NCI-H2029 (cell line): ENCODE results near the gene PTCRA.
"Not testable (repeated sequence)": the region's sequence is repeated elsewhere in the genome, so short reads cannot be mapped to it uniquely, and the experiment has no call there.

Experiments
- DNase-seq: peaks from one replicate; lab custom pipeline; 2025; lab: John Stamatoyannopoulos, UW

PTCRA gene

DNA sequence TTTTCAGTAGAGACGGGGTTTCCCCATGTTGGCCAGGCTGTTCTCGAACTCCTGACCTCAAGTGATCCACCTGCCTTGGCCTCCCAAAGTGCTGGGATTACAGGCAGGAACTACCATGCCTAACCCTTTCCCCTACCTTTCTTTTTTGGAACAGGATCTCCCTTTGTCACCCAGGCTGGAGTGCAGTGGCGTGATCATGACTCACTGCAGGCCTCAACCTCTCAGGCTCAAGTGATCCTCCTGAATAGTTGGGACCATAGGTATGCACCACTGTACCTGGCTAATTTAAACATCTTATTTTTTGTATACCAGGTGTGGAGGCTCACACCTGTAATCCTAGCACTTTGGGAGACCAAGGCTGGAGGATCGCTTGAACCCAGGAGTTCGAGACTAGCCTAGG is 25.5 kb downstream of the PTCRA start:
- DNase-seq, result not testable (repeated sequence)

DNA sequence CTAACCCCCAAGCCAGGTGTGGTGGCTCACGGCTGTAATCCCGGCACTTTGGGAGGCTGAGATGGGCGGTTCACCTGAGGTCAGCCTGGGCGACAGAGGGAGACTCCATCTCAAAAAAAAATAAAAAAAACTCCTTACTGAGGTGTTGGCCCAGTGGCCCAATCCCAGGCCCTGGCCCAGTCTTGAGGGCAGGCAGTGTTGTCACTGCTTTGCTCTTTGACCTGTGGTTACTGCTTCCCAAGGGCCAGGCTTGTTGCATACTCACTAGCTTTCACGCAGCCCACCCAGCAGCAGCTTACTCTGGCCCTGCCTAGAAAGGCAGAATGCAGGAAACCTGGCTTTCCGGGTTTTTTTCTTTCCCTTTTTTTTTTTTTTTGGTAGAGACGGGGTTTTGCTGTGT is 26.6 kb downstream of the PTCRA start:
- DNase-seq, result no peak

DNA sequence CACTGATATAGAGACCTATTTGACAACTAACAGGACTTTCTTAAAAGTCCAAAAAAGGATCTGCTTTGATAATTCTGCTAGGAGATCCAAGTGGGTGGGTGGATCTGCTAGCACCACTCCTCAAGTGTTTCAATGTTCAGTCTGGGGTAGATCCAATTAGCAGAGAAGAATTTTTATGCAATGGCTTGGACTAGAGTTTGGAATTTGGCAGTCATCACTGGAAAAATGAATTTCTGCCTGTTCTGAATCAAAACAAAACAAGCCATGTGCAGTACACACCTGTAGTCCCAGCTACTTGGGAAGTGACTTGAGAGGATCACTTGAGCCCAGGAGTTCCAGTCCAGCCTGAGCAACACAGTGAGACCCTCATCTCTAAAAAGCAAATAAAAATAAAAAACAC is 32.1 kb downstream of the PTCRA start:
- DNase-seq, result no peak

DNA sequence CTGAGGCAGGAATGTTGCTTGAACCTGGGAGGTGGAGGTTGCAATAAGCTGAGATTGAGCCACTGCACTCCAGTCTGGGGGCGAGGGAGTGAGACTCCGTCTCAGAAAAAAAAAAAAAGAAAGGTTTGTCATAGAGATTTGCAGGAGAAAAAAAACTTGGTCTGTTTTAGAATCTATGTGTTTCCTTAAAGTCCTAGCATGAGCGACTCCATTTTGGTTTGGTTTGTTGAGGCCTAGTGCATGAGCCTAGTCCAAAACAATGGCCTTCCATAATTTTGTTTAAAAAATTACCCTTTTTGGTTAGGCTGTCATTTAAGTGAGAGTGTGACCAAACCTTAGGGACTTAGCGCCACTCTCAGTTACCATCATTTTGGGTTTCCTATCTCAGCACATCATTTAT is 36.5 kb downstream of the PTCRA start:
- no peak for DNase-seq

DNA sequence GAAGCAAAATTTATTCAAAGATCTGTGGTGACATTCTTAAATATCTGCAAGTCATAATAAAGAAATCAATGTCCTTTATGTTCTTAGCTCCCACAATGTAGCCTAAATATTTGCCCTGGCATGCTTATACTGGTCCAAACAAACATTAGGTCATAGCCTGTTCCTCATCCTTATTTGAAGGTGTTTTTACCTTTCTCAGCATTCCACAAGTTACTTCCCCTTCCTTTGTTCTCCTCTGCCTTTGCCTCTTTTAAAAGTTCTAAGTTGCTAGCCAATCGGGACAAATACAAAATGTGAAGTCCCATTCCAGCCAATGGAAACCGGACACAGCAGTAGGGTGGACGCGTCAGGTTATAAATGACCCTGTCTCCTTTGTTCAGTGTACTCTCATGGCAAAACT is 38.6 kb downstream of the PTCRA start:
- not testable (repeated sequence) for DNase-seq

DNA sequence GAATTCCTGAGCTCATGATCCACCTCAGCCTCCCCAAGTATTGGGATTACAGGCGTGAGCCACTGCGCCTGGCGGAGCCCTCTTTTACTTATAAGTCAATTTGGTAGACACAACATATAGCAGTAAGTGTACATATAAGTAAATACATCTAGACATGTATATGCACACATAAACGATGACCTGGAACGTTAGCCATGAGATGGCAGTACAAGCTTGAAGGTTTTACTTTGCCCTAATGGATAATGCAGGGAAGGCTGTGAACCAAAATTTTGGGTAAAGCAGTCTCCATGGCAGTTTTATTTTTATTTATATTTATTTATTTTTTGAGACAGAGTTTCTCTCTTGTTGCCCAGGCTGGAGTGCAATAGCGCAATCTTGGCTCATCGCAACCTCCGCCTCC is 42.3 kb downstream of the PTCRA start:
- DNase-seq, result no peak

DNA sequence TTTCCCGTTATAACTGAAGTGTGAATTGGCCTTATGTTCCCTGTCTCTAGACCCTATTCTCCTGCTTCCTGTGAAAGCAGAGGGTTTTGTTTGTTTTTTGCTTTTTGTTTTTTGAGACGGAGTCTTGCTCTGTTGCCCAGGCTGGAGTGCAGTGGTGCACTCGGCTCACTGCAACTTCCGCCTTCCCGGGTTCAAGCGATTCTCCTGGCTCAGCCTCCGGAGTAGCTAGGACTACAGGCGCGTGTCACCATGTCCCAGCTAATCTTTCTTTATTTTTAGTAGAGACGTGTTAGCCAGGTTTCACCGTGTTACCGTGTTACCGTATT is 44.0 kb downstream of the PTCRA start:
- DNase-seq, result no peak

DNA sequence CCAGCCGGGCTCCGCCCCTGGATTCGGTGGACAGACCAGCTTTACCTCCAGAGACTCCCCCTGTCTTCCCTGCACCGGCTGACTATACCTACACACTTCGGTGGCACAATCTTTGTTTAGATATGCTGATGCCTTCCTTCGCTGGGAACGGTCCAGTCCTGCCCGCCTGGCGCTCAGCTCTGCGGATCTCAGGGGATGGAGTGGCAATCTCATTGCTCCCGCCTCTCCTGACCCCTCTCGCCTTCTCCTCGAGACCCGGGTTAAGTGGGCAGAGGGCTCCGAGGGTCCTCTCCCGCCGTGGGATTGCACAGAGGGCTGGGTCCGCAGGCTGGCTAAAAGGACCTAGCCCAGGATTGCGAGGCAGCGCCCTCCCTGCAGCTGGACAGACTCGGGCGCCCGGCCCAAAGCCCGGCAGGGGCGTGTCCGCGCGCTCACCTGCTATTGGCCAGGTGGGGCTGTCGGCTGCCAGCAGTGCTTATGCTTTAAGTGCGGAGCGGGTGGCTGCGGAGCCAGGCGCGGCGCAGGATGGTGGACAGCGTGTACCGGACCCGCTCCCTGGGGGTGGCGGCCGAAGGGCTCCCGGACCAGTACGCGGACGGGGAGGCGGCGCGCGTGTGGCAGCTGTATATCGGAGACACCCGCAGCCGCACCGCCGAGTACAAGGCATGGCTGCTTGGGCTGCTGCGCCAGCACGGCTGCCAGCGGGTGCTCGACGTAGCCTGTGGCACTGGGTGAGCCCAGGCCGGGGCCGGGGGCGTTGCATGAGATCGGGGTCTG is 44.6 kb downstream of the PTCRA start, which contains the start of gene GNMT:
TSS of gene GNMT (plus strand) at position 512 of the 777 bp plus-strand sequence. CDS start at position 526, 14 bp downstream.
- DNase-seq, result peak; percentile 59

DNA sequence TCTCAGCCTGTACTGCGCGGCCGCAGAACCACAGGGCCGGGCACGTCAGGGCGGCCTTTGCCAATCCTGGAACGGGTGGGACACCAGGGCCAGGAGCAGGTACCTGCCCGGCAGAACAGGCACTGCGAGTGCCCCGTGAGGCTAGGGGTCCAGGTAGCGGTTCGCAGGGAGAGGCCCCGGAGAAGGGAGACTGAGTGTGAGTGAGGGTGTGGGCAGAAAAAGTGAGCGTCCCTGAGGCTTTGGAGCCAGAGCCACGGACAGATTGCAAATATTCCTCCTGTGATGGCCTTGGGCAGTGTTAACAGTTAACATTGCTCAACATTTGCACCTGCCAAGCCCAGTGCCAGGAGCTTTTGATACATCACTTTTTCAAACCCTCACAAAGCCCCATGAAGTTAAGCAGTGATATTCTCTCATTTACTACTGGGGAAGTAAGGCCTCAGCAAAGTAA is 45.2 kb downstream of the PTCRA start:
- no peak for DNase-seq

DNA sequence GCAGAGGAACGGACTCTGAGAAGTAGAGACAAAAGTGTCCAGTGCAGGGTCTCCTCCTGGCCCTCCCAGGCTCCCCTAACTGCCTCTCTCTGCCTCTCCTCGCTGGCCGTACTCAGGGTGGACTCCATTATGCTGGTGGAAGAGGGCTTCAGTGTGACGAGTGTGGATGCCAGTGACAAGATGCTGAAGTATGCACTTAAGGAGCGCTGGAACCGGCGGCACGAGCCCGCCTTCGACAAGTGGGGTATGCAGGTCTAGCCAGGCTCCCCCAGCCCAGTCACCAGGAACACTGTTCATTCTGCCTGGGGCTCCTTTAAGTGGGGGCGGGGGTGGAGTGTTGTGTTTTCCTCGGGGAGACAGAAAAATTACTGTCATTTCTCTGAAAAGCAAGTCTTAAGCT is 46.2 kb downstream of the PTCRA start:
- DNase-seq, result no peak

DNA sequence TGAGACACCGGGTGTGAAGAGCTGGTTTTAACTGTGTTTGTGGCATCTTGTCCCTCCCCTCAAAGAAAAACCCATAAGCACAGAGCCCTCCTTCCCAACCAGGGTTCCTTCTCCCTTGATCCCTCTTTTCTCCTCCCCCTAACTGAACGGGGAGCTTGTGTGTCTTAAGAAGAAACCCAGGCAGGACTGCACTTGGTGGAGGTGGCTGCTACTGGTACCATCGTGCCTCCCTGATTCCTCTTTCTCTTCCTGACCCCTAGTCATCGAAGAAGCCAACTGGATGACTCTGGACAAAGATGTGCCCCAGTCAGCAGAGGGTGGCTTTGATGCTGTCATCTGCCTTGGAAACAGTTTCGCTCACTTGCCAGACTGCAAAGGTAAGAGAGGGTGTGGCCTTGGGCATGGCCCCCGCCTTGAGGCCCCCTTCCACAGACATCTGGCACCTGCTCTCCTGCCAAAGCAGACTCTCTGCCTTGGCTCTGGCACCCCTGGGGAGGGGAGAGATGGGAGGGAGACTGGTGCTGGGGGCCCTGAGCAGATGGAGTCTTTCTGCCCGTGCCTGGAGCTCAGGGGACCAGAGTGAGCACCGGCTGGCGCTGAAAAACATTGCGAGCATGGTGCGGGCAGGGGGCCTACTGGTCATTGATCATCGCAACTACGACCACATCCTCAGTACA is 46.8 kb downstream of the PTCRA start:
- no peak for DNase-seq

DNA sequence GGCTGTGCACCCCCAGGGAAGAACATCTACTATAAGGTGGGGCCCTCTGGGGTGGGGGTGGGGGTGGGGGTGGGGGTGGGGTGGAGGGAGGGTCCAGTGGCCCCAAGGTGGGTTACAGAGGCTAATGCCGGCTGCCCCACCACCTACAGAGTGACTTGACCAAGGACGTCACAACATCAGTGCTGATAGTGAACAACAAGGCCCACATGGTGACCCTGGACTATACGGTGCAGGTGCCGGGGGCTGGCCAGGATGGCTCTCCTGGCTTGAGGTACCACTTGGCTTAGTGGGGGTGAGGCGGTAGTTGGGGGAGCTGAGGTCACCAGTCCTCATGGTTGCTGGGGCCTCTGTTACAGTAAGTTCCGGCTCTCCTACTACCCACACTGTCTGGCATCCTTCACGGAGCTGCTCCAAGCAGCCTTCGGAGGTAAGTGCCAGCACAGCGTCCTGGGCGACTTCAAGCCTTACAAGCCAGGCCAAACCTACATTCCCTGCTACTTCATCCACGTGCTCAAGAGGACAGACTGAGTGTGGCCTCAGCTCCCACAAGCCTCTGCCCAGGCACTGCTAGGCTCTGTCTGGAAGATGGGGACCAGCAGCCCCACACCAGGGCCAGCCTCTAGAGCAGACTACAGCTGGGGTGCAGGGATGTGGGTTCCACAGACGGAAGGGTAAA is 47.5 kb downstream of the PTCRA start:
- DNase-seq, result no peak

DNA sequence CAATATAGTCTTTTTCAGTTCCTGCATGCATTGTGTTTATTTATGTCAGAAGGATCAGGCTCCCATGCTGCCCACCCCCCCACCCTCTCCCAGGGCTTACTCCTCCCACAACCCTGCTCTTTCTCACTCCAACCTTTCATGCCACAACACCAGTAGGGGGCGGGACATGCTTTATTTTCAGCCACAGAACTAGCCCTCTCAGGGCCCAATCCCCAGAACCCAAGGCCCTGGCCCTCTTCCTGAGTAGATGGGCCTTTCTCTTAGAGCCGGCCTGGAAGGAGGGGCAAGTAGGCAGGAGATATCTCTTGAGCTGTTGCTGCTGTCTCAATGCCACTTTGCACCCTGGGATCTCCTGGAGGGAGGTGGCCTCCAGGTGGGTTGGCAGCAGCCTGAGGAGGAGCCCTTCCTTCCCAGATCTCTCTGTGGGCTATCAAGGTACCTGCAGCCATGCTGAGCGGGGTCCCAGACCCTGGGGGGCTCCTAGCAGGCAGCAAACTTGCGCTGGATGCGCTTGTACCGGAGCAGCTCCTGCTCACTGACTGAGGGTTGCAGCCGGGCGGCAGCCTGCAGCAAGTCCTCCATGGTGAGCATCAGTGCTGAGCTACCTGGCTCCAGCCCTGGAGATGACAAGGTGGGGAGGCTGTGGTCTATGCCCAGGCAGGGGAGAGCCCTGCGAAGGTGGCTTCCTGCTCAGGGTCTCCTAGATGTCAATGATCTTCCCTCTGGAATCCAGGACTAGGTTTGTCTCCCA is 48.2 kb downstream of the PTCRA start:
- no peak for DNase-seq

DNA sequence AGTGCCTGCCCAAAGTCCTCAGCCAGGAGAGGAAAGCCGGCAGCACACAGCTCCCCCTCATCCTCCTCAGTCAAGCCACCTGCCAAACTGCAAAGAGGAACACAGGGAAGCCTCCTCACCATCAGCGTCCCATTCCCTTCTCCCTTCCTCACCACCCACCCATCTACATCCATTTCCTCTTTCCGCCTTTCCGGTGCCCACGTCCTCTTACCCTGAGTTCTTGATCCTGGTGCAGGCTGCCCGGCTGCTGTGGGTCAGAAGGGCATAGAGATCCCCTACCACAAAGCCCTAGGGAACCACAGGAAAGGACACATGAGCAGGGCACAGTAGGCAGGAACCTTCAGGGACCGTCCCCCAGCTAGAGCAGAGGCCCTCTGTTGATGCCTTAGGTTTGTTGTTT is 50.7 kb downstream of the PTCRA start:
- DNase-seq, result no peak

DNA sequence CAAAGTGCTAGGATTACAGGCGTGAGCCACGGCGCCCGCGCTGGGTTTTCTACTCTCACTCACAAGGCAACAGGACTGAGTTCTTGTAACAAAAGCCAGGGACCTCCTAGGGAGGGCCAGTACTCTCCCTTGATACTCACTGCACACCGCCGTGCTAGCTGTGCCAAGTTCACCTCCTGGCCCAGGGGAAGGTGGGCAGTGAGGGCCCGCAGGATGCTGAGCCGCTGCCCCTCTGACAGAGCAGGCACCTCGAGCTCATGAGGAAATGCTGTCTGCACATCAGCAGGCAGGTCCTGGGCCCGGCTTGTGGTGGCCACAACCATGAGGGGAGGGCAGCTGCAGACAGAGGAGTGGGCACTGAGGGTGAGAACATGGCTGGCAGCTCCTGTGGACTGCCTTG is 51.4 kb downstream of the PTCRA start:
- DNase-seq, result no peak

DNA sequence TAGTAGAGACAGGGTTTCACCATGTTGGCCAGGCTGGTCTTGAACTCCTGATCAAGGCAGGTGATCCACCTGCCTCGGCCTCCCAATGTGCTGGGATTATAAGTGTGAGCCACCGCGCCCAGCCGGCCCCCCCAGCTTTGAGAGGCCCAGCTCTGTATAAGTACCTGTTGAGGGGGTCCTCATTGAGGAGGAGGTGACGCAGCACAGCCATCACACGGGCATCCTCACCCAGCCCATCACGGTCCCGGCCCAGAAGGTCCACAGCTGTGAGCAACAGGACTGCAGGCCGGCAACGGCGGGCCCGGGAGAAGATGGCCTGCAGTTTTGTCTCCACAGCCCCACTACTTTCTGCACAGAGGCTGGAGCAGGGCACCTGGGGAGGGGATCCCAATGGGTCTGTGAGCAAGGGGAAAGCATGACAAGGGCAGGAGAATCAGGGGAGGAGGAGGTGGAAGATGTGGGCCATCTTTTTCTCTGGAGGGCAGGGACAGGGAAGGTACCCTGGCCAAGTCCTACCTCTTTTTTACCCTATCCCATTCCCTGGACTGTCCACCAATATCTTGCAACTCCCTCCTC is 52.4 kb downstream of the PTCRA start:
- DNase-seq, result no peak

DNA sequence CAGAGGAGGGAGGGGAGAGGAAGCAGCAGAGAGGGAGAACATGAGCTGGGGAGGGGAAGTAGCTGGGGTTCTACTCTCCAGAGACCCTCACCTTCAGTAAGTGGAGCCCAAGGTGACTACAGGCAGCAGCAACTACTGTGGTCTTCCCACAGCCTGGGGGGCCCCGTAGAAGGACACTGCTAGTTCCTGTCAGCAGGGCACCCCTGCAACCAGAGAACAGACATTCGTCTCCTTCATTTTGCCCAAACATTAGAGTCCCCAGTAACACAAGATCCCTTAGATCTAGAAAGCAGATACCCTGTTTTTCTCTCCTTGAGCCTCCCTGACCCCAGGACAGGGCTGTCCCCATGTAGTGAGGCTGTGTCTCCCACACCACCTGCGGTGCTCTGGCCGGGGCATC is 52.9 kb downstream of the PTCRA start:
- DNase-seq, result no peak

DNA sequence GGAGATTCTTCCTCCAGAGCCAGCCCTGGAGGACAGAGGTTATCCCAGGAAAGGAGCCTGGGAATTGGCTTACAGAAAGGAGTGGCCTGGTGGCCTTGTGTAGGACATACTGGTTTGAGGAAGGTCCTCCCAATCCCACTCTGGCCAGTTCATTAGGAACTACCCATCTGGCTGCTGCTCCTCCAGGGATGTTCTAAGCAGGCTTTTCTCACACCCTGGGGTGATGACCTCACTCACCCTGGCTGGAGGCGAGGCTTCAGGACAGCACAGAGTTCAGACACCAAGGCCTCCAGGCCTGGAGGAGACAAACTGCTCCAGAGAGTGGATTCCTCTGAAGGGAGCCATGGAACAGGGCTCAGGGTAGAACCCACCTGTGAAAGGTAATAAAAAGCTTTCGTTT is 53.6 kb downstream of the PTCRA start:
- no peak for DNase-seq

DNA sequence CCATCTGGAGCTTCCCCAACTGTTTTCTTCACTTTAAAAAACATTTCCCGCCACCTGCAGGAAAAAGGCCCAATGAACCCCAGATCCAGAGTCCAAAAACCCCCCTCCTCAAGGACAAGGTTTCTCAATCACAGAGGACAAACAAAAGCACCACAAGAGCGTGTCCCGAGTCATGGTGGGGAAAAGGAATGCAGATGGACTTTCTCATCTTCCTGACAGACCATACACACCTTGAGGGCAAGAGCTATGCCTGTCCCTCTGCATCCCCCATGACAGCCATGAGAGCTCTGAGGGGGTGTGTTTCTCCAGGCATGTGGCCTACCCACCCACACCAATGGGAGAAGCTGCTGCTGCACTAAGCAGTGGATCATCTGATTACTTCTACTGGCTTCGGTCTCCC is 54.1 kb downstream of the PTCRA start:
- DNase-seq, result no peak

DNA sequence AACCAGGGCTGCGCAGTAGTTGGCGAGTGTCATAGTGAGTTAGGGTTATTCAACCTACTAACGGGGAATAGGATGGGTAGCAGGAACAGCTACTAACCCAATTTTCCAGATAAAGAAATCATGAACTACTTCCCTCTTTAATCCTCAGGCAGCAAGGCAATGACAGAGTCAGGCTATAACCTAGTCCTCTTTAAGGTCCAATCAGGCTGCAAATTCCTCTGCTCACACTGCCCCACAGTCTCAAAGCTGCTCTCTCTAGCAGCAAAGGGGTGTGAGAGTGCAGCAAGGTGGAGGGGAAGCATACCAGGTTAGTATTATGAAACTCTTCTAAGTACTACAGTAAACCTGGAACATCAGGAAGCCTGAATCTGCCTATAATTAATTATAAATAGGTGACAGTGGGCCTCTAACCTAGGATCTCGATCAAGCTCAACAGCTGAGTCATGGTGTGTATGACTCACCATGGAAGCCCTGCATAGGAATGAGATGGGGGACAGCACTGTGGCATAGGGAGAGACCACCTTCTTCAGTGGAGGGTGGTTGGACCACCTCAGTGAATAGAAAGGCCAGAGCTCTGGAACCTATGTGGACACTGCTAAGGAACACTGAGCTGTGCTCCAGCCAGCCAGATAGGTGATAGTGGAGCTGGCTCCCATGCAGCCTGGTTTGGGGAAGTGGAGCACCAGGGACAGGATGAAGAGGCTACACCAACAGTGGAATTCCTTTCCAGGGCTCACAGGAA is 55.2 kb downstream of the PTCRA start:
- DNase-seq, result no peak

DNA sequence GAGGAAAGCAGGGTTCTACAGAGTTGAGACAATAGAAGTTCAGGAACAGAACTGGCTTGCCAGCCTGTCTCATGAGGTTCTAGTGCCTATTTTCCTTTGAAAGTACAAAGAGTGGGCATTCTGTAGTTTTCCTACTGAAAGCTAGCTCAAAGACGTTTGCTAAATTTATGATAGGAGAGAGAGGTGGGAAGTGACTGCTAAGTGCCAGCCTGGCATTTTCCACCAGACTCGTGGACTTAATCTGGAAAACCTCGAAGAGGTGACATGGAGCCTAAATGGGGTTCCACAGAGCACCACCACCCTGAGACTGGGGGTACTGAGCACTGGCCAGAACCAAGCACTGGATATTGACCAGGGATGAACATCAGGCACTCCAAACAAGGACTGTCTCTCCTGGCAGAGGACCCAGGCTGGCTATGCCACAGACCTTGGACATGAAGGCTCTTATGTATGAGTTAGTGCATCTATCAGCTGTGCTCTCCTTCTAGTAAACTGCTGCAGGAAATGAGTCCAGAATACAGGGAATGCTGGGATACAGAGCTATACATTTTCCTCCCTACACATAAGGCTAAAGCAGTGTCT is 56.0 kb downstream of the PTCRA start:
- DNase-seq, result no peak
